Mesendoderm (in vitro differentiated cells): ENCODE results near the gene PRPF4.
"Not testable (repeated sequence)": the region's sequence is repeated elsewhere in the genome, so short reads cannot be mapped to it uniquely, and the experiment has no call there.

Experiments
- DNase-seq: peaks from one replicate; pipeline ENCODE4 v3.0.0; 2013
- H2AK5ac ChIP-seq: 2 replicates; pipeline ENCODE4 v1.6.1; 2013; ENCODE audit warnings: low read length, inconsistent platforms
- H2BK120ac ChIP-seq: 2 replicates; pipeline ENCODE4 v1.6.1; 2013; ENCODE audit warnings: low read depth, mild to moderate bottlenecking, low read length, moderate library complexity, mixed read lengths
- H2BK15ac ChIP-seq: replicated peaks from 2 replicates; pipeline ENCODE4 v1.6.1; 2013; ENCODE audit warnings: low read depth, mild to moderate bottlenecking, moderate library complexity
- H2BK5ac ChIP-seq: 2 replicates; pipeline ENCODE4 v1.6.1; 2013; ENCODE audit warnings: low read length, inconsistent platforms
- H3K18ac ChIP-seq: 2 replicates; pipeline ENCODE4 v1.6.1; 2013; ENCODE audit warnings: mild to moderate bottlenecking, low read length, mixed read lengths
- H3K23ac ChIP-seq: one replicate; pipeline ENCODE4 v1.6.1; 2013; ENCODE audit warnings: low read length
- H3K27ac ChIP-seq: 2 replicates; pipeline ENCODE4 v1.5.1; 2013; ENCODE audit warnings: low read depth, mild to moderate bottlenecking, inconsistent platforms, low read length, moderate library complexity
- H3K27me3 ChIP-seq: 2 replicates; pipeline ENCODE4 v1.6.1; 2013; ENCODE audit warnings: low read length, control low read depth, mild to moderate bottlenecking, inconsistent platforms; ENCODE audit not compliant: insufficient read depth, poor library complexity
- H3K36me3 ChIP-seq: 2 replicates; pipeline ENCODE4 v1.6.1; 2013; ENCODE audit warnings: low read length, inconsistent platforms; ENCODE audit not compliant: control insufficient read depth, insufficient read depth
- H3K4ac ChIP-seq: one replicate; pipeline ENCODE4 v1.6.1; 2013; ENCODE audit warnings: low read depth, mild to moderate bottlenecking, low read length, moderate library complexity
- H3K4me1 ChIP-seq: 2 replicates; pipeline ENCODE4 v1.6.1; 2013; ENCODE audit warnings: low read depth, low read length, inconsistent platforms; ENCODE audit not compliant: control insufficient read depth
- H3K4me2 ChIP-seq: 2 replicates; pipeline ENCODE4 v1.6.1; 2013; ENCODE audit warnings: low read length
- H3K4me3 ChIP-seq: 2 replicates; pipeline ENCODE4 v1.5.1; 2013; ENCODE audit warnings: mild to moderate bottlenecking, low read length
- H3K56ac ChIP-seq: one replicate; pipeline ENCODE4 v1.6.1; 2013; ENCODE audit warnings: low read length
- H3K79me1 ChIP-seq: 2 replicates; pipeline ENCODE4 v1.6.1; 2013; ENCODE audit warnings: low read length, inconsistent platforms
- H3K79me2 ChIP-seq: 2 replicates; pipeline ENCODE4 v1.6.1; 2013; ENCODE audit warnings: mild to moderate bottlenecking, low read length; ENCODE audit not compliant: control insufficient read depth, insufficient read depth
- H3K9ac ChIP-seq: 2 replicates; pipeline ENCODE4 v1.6.1; 2013; ENCODE audit warnings: low read length, inconsistent platforms
- H4K5ac ChIP-seq: one replicate; pipeline ENCODE4 v1.6.1; 2013; ENCODE audit warnings: low read length
- H4K8ac ChIP-seq: one replicate; pipeline ENCODE4 v1.6.1; 2013; ENCODE audit warnings: low read depth, mild to moderate bottlenecking, control low read depth, low read length, moderate library complexity
- WGBS: extraction: QIAGEN DNeasy Blood & Tissue Kit; methylation state at CpG from one replicate; pipeline ENCODE4 v1.1.7; 2013; ENCODE audit warnings: low lambda C conversion rate, missing lambda C conversion rate; ENCODE audit not compliant: insufficient coverage; ENCODE audit errors: extremely low coverage; 5-methylcytosine and 5-hydroxymethylcytosine counted together

The PRPF4 gene

DNA sequence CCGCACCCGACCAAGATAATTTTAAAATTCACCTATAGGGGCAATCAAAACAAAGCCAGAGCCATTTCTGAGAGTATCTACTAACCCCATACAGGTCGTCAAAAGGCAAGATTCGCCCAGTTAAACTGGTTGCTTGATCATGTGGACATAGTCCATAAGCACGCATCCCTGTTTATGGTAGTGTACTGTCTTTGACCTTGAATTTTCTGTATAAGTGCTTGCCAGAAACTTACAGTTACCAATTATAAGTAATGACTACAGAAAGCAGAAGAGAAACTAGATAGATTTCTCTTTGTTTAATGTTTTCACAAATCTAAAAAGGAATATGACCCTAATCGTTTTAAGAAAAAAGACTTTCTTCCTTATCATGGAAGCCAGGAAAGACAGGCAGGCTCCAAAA is 28.5 kb upstream of the PRPF4 start:
- Histone ChIP-seq H3K4me1 (no peaks in the 10 kb centered on the region), H3K36me3 (no peaks in the 10 kb centered on the region), H4K5ac (no peak overlapping the region), H3K4ac (no peak overlapping the region), H3K9ac (no peak overlapping the region), H3K27me3 (no peaks in the 10 kb centered on the region), H3K56ac (no peak overlapping the region), H3K4me2 (no peak overlapping the region), H3K27ac (no peak overlapping the region), H4K8ac (no peak overlapping the region), H2BK120ac (no peak overlapping the region), H3K4me3 (no peak overlapping the region), H2BK5ac (no peak overlapping the region), H3K79me2 (no peaks in the 10 kb centered on the region), H2AK5ac (no peak overlapping the region), H3K18ac (no peak overlapping the region), H3K79me1 (no peaks in the 10 kb centered on the region), H2BK15ac (no peak overlapping the region), H3K23ac (no peak overlapping the region)
- DNase-seq = no peak
- WGBS = no CpG with 5 or more reads among the region's 6 CpGs

DNA sequence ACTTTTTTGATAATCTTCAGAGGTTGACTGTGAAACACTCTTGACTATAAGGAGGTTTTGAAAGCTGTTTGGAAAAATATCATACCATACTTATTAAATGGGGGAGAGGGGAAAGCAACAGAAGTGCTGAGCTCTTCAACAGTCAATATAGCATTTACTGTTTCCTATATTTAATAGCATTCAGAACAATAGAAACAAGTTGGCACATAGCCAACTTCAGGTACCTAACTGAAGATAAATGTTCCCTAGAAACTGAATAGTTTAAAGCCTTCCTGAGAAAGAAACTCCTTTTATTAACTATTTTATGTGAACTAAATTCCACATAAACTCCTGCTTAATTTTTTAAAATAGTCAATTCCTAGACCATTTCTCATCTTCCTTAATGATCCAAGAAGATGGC is 27.8 kb upstream of the PRPF4 start:
- Histone ChIP-seq H2BK120ac (no peak overlapping the region), H3K56ac (no peak overlapping the region), H4K5ac (no peak overlapping the region), H3K4me2 (no peak overlapping the region), H3K36me3 (no peaks in the 10 kb centered on the region), H3K27ac (no peak overlapping the region), H3K18ac (no peak overlapping the region), H4K8ac (no peak overlapping the region), H2AK5ac (no peak overlapping the region), H2BK15ac (no peak overlapping the region), H3K4me1 (no peaks in the 10 kb centered on the region), H2BK5ac (no peak overlapping the region), H3K27me3 (no peaks in the 10 kb centered on the region), H3K4ac (no peak overlapping the region), H3K9ac (no peak overlapping the region), H3K79me1 (no peaks in the 10 kb centered on the region), H3K79me2 (no peaks in the 10 kb centered on the region), H3K23ac (no peak overlapping the region), H3K4me3 (no peak overlapping the region)
- no peak for DNase-seq

DNA sequence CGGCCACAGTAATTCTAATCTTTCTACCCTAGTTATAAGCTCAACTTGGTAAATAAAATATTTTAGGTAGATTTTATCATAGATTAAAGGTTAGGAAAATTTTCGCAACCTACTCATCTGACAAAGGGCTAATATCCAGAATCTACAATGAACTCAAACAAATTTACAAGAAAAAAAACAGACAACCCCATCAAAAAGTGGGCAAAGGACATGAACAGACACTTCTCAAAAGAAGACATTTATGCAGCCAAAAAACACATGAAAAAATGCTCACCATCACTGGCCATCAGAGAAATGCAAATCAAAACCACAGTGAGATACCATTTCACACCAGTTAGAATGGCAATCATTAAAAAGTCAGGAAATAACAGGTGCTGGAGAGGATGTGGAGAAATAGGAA is 25.8 kb upstream of the PRPF4 start:
- H3K79me2 ChIP-seq, H3K4ac ChIP-seq, H3K27ac ChIP-seq, H3K18ac ChIP-seq, H3K79me1 ChIP-seq, H3K9ac ChIP-seq, H3K4me2 ChIP-seq, H2BK15ac ChIP-seq, H4K8ac ChIP-seq, H3K56ac ChIP-seq, H2BK120ac ChIP-seq, H3K4me3 ChIP-seq, H2BK5ac ChIP-seq, H2AK5ac ChIP-seq, H3K36me3 ChIP-seq, H3K27me3 ChIP-seq, H3K4me1 ChIP-seq, DNase-seq, H3K23ac ChIP-seq, H4K5ac ChIP-seq: not testable (repeated sequence)
- no CpG with 5 or more reads among the region's 2 CpGs for WGBS

DNA sequence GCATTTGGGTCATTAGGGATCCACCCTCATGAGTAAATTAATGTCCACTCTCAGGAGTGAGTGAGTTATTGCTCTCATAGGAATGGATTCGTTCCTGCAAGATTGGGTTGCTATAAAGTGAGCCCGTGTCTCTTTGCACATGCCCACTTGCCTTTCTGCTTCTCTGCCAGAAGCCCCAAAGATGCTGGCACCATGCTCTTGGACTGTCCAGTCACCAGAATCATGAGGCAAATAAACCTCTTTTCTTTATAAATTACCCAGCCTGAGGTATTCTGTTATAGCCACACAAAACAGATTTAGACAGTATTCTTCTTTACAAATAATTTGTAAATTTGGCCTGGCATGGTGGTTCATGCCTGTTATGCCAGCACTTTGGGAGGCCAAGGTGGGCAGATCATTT is 24.7 kb upstream of the PRPF4 start:
- DNase-seq = no peak
- Histone ChIP-seq H3K27me3 (no peaks in the 10 kb centered on the region), H3K9ac (no peak overlapping the region), H3K79me2 (no peaks in the 10 kb centered on the region), H2BK120ac (no peak overlapping the region), H3K79me1 (no peaks in the 10 kb centered on the region), H3K4me3 (no peak overlapping the region), H2BK5ac (no peak overlapping the region), H3K36me3 (no peaks in the 10 kb centered on the region), H3K4me1 (no peaks in the 10 kb centered on the region), H3K18ac (no peak overlapping the region), H2BK15ac (no peak overlapping the region), H3K23ac (no peak overlapping the region), H4K8ac (no peak overlapping the region), H2AK5ac (no peak overlapping the region), H3K4me2 (no peak overlapping the region), H3K56ac (no peak overlapping the region), H3K27ac (no peak overlapping the region), H4K5ac (no peak overlapping the region), H3K4ac (no peak overlapping the region)
- WGBS = no CpG with 5 or more reads among the region's 2 CpGs

DNA sequence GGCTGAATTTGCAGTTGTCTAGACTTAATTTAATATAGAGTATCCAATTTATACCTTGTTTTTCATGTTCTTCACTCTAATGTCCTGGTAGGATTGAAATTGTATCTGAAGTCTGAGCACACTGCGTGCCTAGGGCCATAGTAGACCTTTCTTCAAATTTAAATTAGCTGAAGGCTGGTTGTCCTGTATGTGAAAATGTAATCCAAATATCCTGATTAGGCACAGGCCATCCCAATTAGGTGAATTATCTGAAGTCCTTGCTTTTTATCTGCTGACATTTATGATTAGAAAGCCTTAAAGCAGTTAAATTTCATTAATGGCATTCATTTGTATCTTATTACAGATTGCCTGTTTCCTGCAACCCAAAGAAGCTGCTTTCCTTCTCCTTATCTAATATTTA is 20.5 kb upstream of the PRPF4 start:
- WGBS = no CpG with 5 or more reads among the region's 1 CpG
- no peak overlapping the region for H3K18ac ChIP-seq

DNA sequence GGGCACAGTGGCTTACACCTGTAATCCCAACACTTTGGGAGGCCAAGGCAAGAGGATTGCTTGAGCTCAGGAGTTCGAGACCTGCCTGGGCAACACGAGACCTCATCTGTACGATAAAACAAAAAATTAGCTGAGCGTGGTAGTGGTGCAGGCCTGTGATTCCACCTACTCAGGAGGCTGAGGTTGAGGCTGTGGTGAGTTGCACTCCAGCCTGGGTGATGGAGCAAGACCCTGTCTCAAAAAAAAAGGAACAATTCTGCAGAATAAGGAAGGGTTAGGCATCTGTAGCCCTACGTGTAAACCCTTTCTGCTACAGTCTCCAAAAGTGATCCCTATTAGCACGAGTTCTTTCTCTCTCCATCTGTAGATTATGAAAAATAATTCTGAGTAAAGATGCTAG is 20.0 kb upstream of the PRPF4 start:
- H3K56ac ChIP-seq = no peak overlapping the region
- no peaks in the 10 kb centered on the region for H3K27me3 ChIP-seq
- H3K4me2 ChIP-seq = no peak overlapping the region
- no peak overlapping the region for H3K4me3 ChIP-seq
- H4K8ac ChIP-seq = no peak overlapping the region
- no peak overlapping the region for H2BK5ac ChIP-seq
- H3K36me3 ChIP-seq = peaks cover 1% of the 10 kb centered on the region
- DNase-seq = no peak
- H3K23ac ChIP-seq = no peak overlapping the region
- H3K4me1 ChIP-seq = no peaks in the 10 kb centered on the region
- no peak overlapping the region for H3K9ac ChIP-seq
- H3K27ac ChIP-seq = no peak overlapping the region
- no peak overlapping the region for H3K18ac ChIP-seq
- H3K79me2 ChIP-seq = no peaks in the 10 kb centered on the region
- H3K4ac ChIP-seq = no peak overlapping the region
- H4K5ac ChIP-seq = no peak overlapping the region
- H2AK5ac ChIP-seq = no peak overlapping the region
- no CpG with 5 or more reads among the region's 6 CpGs for WGBS
- no peak overlapping the region for H2BK120ac ChIP-seq
- H2BK15ac ChIP-seq = no peak overlapping the region
- H3K79me1 ChIP-seq = no peaks in the 10 kb centered on the region

More for the DNA sequence above, 20.5 kb upstream of the PRPF4 start:
- no peak overlapping the region for H2BK15ac ChIP-seq
- H3K9ac ChIP-seq = no peak overlapping the region
- no peak overlapping the region for H3K56ac ChIP-seq
- H3K27me3 ChIP-seq = no peaks in the 10 kb centered on the region
- H3K27ac ChIP-seq = no peak overlapping the region
- H4K5ac ChIP-seq = no peak overlapping the region
- H3K4me3 ChIP-seq = no peak overlapping the region
- H2AK5ac ChIP-seq = no peak overlapping the region
- DNase-seq = no peak
- no peaks in the 10 kb centered on the region for H3K79me1 ChIP-seq
- H3K4me1 ChIP-seq = no peaks in the 10 kb centered on the region
- H2BK120ac ChIP-seq = no peak overlapping the region
- no peak overlapping the region for H4K8ac ChIP-seq
- H2BK5ac ChIP-seq = no peak overlapping the region
- no peak overlapping the region for H3K4me2 ChIP-seq
- no peaks in the 10 kb centered on the region for H3K79me2 ChIP-seq
- H3K4ac ChIP-seq = no peak overlapping the region
- H3K23ac ChIP-seq = no peak overlapping the region
- H3K36me3 ChIP-seq = peaks cover 1% of the 10 kb centered on the region
